Natural killer cell treated with Interleukin-12 subunit alpha and Interleukin-12 subunit beta and Interleukin-15 and Interleukin-18, amount 100 ng/mL, for 72 hours (primary cell): Measurements from ENCODE around the gene CGB7. TPM values are rescaled to one million over a fixed set of nuclear protein-coding genes. Genes with fewer than 3 reads are reported as not detected.
"Not testable (repeated sequence)": the region's sequence is repeated elsewhere in the genome, so short reads cannot be mapped to it uniquely, and the experiment has no call there.

Experiments
- ATAC-seq, 2 donors: fragments of 150-1000 bp; cut with Tn5 transposase in 1 of 2; sonication (Bioruptor Pico), chemical (Tn5 transposase) in 1 of 2; 2 replicates each; pipeline ENCODE4 v1.10.0; 2021
- DNase-seq: peaks from one replicate; pipeline ENCODE4 v3.0.0; 2022; ENCODE audit warnings: low spot score
- H3K27ac Mint-ChIP-seq, 2 donors: 1 replicate in 1 of 2; 2 replicates in 1 of 2; pipeline ENCODE4 v1.8.0; 2022; ENCODE audit warnings: mixed read lengths in 2 of 2, mild to moderate bottlenecking in 1 of 2, moderate library complexity in 1 of 2
- H3K27me3 Mint-ChIP-seq, 2 donors: 1 replicate in 1 of 2; 2 replicates in 1 of 2; pipeline ENCODE4 v1.8.0; 2022; ENCODE audit warnings: mixed read lengths in 2 of 2
- H3K36me3 Mint-ChIP-seq: one replicate; pipeline ENCODE4 v1.8.0; 2022; ENCODE audit warnings: mixed read lengths
- H3K4me1 Mint-ChIP-seq, 2 donors: 1 replicate in 1 of 2; 2 replicates in 1 of 2; pipeline ENCODE4 v1.8.0; 2022; ENCODE audit warnings: low read depth in 2 of 2, mixed read lengths in 2 of 2, mild to moderate bottlenecking in 1 of 2
- H3K4me3 Mint-ChIP-seq: one replicate; pipeline ENCODE4 v1.8.0; 2022; ENCODE audit warnings: mixed read lengths
- H3K9me3 Mint-ChIP-seq: 2 replicates; pipeline ENCODE4 v1.8.0; 2022; ENCODE audit warnings: mixed read lengths
- total RNA-seq, 2 donors: library from RNA; stranded (reverse); gene quantifications; one replicate each; pipeline ENCODE4 v1.2.3, GENCODE V29; 2022

Gene CGB7
- total RNA-seq, 2 donors from 2014 or later, result not detected

DNA sequence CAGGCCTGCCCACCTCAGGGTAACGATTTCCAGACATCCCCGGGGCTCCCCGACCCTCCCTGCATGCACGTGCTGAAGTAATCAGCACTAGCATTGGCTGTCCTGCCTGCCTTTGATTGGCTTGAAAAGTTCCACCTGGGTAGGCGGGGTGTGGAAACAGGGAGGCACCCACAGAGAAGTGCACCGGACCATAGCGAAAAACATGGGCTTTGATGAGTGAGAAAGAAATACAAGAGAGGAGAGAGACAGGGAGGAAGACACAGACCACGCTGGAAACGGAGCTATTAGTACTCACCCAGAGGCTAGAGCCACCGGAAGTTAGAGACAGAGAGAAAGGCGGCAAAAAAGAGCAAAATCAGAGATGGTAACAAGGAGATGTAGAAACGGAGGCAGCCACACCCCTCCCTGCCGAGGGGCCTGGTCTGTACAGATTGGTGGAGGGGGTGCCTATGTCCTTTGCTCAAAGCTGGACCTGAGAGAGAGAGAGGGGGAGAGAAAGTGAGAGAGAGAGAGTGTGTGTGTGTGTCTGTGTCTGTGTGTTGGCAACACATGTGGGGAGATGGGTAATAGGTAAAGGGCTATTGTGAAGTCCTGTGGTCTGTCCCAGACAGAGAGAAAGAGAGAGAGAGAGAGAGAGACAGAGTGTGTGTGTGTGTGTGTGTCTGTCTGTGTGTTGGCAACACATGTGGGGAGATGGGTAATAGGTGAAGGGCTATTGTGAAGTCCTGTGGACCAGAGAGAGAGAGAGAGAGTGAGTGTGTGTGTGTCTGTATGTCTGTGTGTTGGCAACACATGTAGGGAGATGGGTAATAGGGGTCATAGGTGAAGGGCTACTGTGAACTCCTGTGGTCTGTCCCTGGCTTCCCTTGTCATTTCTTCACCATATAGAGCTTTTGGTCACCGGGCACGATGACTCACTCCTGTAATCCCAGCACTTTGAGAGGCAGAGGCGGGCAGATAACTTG, 36.3 kb downstream of the CGB7 start:
- Mint-ChIP-seq H3K27ac (no peak overlapping the region), H3K36me3 (no peaks in the 10 kb centered on the region), H3K4me3 (peak overlapping the region; percentile 7), H3K27me3 (peaks cover 0 to 6% of the 10 kb centered on the region in 2 donors), H3K9me3 (no peaks in the 10 kb centered on the region), H3K4me1 (peaks cover 17 to 24% of the 10 kb centered on the region in 2 donors)
- ATAC-seq (peak; percentile 48 to 59), DNase-seq (no peak)

DNA sequence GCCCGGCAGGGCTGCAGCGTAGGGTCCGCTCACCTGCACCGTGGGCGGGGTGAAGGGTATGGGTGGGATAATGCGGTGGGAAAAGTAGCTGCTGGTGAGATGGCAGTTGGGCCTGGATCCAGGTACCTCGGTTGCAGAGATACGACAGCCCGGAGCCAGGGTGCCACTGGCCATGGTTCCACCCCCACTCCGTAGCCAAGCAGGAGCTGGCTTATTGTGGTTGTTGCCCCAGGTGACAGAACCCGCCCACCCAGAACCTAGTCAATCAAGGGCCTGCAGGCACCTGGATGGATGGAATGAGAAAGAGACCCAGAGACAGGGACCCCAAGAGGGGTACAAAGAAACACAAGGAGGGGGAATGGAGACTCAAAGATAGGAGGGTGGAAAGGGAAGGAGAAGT, 37.2 kb downstream of the CGB7 start:
- ATAC-seq, result no peak
- H3K4me1 Mint-ChIP-seq, result peaks cover 17 to 28% of the 10 kb centered on the region in 2 donors
- H3K4me3 Mint-ChIP-seq, result peak overlapping the region; percentile 89
- peaks cover 0 to 6% of the 10 kb centered on the region in 2 donors for H3K27me3 Mint-ChIP-seq
- H3K36me3 Mint-ChIP-seq, result no peaks in the 10 kb centered on the region
- no peak for DNase-seq
- no peaks in the 10 kb centered on the region for H3K9me3 Mint-ChIP-seq
- H3K27ac Mint-ChIP-seq, result no peak overlapping the region

DNA sequence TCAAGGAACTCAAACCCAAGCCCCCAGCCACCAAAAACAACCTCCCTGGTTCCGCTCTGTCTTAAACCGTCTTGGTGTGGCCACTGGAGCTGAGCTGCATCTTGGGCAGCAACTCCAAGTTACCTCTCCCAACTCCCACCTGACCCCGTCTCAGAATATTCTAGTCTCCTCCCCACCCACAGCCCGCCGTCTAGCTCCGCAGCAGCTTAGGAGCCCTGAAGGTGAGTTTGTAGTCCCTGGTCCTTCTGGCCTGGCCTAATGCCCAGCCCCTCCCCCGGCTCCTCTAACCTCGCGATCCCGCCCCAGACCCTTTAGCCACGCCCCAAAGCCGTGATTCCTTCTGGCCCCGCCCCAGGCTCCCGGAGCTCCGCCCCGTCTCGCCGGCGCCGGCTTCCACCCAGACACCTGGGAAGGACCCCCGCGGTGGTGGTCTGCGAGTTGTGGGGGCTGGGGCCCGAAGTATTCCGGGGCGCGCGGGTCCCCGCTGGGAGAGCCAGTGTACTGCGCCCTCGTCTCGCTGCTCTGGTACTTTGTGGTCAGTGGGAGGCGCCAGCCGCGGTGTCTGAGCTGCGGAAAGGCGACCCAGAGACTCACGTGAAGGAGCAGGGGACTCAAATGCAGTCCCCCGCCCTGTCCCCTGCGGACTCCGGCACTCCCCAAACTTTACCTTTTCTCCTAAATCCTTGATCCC, 38.2 kb downstream of the CGB7 start:
- no peaks in the 10 kb centered on the region for H3K9me3 Mint-ChIP-seq
- no peak for DNase-seq
- peaks cover 17 to 28% of the 10 kb centered on the region in 2 donors for H3K4me1 Mint-ChIP-seq
- peaks cover 0 to 6% of the 10 kb centered on the region in 2 donors for H3K27me3 Mint-ChIP-seq
- H3K36me3 Mint-ChIP-seq, result no peaks in the 10 kb centered on the region
- H3K27ac Mint-ChIP-seq, result peak overlapping the region; percentile 47 to 74
- peak overlapping the region; percentile 89 for H3K4me3 Mint-ChIP-seq
- peak; percentile 50 to 70 for ATAC-seq

DNA sequence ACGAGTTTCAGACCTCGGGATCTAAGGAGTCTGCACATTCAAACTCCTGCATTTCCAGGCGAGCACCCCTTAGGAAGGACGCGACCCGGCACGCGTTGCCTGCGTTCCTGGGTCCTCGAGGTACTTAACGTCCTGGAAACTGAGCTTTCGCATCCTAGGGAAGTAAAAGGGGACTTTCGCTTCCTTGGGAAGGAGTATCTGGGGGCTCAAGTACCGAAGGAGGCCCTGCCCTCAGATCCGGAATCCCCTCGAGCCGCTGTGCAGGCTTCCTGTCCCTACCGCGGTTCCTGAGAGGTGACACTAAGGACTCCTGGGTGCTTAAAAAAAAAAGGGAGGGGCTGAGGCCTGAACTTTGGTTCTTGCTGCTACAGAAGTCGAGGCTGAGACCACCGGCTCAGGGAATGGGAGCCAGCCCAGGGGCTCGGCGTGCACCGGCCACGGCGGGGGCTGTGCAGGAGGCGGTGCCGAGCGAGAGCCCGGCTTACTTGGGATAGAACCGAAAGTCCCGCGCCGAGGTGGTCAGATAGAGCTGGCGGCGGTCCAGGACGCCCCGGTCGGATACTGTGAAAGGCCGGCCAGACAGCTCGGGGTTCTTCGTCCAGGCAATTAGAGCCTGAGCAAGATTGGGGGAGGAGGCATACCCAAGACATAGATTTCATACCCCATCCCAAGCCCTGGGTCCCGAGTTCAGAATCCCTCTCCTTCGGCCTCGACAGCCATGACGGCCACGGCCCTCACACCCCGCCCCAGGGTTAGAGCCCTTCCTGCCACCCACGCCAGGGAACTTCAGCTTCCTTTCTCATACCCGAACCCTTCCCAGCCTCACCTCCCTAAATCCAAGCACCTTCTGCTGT, 38.9 kb downstream of the CGB7 start:
- peak in 1 of 2 donors; percentile 25 for ATAC-seq
- not testable (repeated sequence) for H3K27me3 Mint-ChIP-seq, H3K9me3 Mint-ChIP-seq, H3K36me3 Mint-ChIP-seq, DNase-seq
- Mint-ChIP-seq H3K4me1 (peaks cover 17 to 28% of the 10 kb centered on the region in 2 donors), H3K27ac (peak overlapping the region; percentile 47 to 74), H3K4me3 (peak overlapping the region; percentile 89)

DNA sequence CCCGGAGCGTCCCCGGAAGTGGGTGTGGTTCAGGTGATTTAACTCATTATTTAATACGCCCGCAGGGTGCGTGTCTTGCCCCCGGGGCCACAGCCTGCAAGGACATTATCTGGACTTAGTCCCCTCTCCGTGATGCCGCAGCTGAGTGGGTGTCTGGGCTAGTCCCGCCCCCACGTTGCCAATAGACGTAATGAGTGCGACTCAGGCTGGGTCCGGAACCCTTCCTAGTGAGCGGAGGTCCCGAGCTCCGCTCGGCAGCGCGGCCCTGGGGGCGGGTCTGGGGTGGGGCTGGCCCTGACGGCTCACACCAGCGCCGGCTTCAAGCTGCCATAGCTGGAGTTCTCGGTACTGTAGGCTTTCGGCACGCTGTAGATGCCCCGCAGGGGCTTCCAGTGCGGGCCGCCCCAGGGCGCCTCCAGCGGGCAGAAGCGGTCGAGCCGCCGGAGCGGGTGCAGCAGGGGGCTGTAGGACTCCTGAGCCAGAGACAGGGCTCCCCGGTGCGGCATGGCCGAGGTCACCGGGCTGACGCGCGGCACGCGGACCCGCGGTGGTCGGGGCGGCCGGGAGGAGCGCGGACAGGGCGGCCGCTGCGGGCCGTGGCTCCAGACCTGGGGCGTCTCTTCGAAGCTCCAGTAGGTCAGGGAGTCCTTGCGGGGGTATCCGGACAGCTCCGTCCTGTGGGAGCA, 39.7 kb downstream of the CGB7 start:
- Mint-ChIP-seq H3K4me3 (peak overlapping the region; percentile 89), H3K9me3 (no peaks in the 10 kb centered on the region), H3K27me3 (peaks cover 0 to 6% of the 10 kb centered on the region in 2 donors), H3K4me1 (peaks cover 17 to 28% of the 10 kb centered on the region in 2 donors), H3K36me3 (no peaks in the 10 kb centered on the region), H3K27ac (no peak overlapping the region)
- DNase-seq (peak; percentile 74), ATAC-seq (peak; percentile 78 to 81)

DNA sequence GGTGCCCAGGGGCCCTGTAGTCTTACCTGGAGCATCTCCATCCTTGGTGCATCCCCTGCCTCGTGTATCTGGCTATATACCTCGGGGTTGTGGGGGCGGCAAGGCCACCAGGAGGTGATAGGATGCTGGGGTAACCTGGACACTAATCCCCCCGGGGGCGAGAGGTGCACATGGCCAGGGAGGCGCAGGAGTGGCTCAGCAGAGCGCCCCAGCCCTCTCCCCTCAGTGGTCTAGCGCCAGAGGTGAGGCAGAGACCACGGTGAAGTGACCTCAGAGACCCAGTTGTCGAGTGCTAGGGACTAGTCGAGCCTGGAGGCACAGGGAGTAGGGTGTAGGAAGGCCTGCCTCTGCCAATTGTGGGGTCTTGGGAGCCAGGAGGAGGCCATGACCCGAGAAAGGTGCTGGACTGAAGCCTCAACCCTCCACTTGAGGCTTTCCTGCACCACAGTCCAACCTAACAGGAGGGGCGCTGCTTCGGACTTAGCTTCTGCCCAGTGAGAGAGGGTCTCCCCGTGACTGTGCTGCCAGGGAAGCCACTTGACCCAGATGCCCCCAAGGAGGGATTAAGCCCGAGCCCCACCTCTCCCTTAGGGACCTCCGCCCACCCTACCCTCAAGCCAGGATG, 40.4 kb downstream of the CGB7 start, which contains the start of gene LHB:
Gene LHB (minus strand): TSS at position 51 of the 625 bp plus-strand sequence. CDS start 10 bp downstream, at position 41.
- H3K9me3 Mint-ChIP-seq, result no peaks in the 10 kb centered on the region
- peaks cover 0 to 6% of the 10 kb centered on the region in 2 donors for H3K27me3 Mint-ChIP-seq
- ATAC-seq, result no peak
- no peak within 1 kb of the TSS for H3K27ac Mint-ChIP-seq
- no peak for DNase-seq
- H3K36me3 Mint-ChIP-seq, result no peaks in the 10 kb centered on the region
- peak within 1 kb of the TSS; percentile 89 for H3K4me3 Mint-ChIP-seq
- H3K4me1 Mint-ChIP-seq, result peaks cover 17 to 28% of the 10 kb centered on the region in 2 donors

DNA sequence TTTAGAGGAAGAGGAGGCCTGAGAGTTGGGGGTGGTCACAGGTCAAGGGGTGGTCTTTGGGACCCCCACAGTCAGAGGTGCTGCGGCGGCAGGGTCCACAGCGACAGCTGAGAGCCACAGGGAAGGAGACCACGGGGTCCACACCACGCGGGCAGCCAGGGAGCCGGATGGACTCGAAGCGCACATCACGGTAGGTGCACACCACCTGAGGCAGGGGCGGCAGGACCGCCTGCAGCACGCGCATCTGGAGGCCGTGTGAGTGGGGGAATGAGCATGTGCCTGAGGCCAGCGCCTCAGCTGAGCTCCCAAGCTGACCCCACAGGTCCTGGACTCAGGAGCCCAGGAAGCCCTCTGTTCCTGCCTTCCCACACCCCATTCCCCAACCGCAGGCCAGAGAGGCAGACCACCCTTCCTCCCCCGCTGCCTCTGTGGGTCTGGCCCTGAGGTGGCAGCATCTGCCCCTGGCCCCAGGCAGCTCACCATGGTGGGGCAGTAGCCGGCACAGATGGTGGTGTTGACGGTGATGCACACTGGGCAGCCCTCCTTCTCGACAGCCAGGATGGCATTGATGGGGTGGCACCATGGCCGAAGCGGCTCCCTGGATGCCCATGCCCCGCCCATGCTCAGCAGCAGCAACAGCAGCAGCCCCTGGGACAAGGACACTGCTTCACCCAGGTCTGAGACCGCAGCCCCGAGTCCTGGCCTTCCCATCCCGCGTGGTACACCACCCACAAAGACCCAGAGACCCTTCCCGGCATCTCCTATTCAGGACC, 41.3 kb downstream of the CGB7 start:
- peaks cover 0 to 3% of the 10 kb centered on the region in 2 donors for H3K27me3 Mint-ChIP-seq
- no peak overlapping the region for H3K27ac Mint-ChIP-seq
- no peak for ATAC-seq
- H3K4me1 Mint-ChIP-seq, result peaks cover 13 to 24% of the 10 kb centered on the region in 2 donors
- DNase-seq, result no peak
- no peaks in the 10 kb centered on the region for H3K36me3 Mint-ChIP-seq
- no peak overlapping the region for H3K4me3 Mint-ChIP-seq
- H3K9me3 Mint-ChIP-seq, result no peaks in the 10 kb centered on the region

DNA sequence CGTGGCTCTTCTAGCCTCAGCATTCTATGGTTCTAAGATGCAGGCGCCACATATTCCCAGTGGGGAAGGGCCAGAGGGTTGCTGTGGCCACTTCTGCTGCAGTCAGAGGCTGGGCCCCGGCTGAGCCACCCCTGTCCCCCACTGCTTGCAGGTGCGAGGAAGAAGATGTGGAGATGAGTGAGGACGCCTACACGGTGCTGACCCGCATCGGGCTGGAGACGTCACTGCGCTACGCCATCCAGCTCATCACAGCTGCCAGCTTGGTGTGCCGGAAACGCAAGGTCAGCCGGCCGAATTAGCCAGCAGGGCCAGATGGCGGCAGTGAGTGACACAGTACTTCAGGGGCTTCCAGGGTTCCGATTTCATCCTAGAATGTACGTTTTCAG, 42.7 kb downstream of the CGB7 start:
- ATAC-seq, result no peak
- Mint-ChIP-seq H3K9me3 (no peaks in the 10 kb centered on the region), H3K4me3 (no peak overlapping the region)

DNA sequence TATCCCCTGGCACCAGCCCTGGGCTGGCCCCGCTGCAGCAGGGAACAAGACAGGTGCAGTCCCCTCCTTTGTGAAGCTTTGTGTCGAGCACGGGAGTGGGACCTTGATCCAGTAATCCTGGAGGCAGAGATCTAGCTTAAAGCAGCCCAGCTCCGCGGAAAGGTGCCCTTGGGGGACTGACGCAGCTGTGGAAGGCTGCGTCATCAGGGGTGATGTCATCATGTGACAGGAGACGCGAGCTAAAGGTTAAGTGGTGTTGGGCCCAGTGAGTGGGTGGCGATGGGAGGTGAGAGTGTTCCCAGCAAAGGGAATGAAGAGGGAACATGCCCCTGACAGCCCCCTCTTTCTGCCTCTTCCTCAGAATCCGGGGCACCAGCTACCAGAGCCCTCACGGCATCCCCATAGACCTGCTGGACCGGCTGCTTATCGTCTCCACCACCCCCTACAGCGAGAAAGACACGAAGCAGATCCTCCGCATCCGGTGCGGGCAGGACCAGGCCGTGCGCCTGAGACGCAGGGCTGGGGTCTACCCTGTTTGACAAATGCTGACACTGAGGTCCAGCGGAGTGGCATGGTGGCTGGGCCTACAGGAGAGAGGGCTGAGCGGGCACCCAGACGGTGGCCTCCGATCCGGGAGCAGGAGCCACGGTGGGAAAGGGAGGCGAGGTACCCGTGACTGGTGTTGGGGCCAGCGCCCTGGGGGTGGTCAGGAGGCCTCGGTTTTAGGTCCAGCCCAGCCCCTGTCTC, 43.3 kb downstream of the CGB7 start:
- ATAC-seq (no peak), DNase-seq (no peak)
- H3K9me3 Mint-ChIP-seq, result no peaks in the 10 kb centered on the region
- H3K27ac Mint-ChIP-seq, result no peak overlapping the region
- H3K27me3 Mint-ChIP-seq, result peaks cover 0 to 2% of the 10 kb centered on the region in 2 donors
- H3K4me1 Mint-ChIP-seq, result peaks cover 6 to 19% of the 10 kb centered on the region in 2 donors
- H3K4me3 Mint-ChIP-seq, result no peak overlapping the region
- H3K36me3 Mint-ChIP-seq, result no peaks in the 10 kb centered on the region

More for the DNA sequence above, 42.7 kb downstream of the CGB7 start:
- H3K4me1 Mint-ChIP-seq, result peaks cover 8 to 23% of the 10 kb centered on the region in 2 donors
- no peak for DNase-seq
- no peak overlapping the region for H3K27ac Mint-ChIP-seq
- peaks cover 0 to 2% of the 10 kb centered on the region in 2 donors for H3K27me3 Mint-ChIP-seq
- H3K36me3 Mint-ChIP-seq, result no peaks in the 10 kb centered on the region

DNA sequence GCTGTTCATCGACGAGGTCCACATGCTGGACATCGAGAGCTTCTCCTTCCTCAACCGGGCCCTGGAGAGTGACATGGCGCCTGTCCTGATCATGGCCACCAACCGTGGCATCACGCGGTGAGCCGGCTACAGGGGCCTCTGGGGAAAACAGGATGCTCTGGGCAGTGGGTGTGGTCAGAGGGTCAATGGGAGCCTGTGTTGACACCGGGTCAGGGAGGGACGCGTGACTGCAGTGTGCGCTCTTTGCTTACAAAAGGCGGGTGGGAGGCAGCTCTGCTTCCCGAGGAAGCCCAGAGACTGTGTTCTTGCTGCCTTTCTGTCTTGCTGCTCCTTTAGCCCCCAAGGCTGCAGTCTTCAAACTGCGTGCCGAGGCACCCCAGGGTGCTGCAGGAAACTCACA, 46.4 kb downstream of the CGB7 start:
- Mint-ChIP-seq H3K9me3 (no peaks in the 10 kb centered on the region), H3K4me3 (no peak overlapping the region), H3K27me3 (no peaks in the 10 kb centered on the region), H3K27ac (no peak overlapping the region), H3K4me1 (peaks cover 0 to 7% of the 10 kb centered on the region in 2 donors), H3K36me3 (no peaks in the 10 kb centered on the region)
- DNase-seq (no peak), ATAC-seq (no peak)

DNA sequence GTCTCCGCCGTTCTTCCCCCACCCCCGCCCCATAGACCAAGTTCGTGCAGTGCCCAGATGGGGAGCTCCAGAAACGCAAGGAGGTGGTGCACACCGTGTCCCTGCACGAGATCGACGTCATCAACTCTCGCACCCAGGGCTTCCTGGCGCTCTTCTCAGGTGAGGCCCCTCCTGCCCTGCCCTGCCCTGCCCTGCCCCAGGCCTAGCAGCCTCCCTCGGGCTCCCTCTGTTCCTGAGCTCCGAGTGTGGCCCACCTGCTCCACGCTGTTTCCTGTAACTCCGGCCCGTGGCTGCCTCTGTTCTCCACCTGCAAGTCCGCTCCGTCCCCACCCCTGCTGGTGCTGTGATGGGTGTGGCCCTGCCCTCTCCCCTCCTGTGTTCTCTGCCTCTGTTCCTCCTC, 47.1 kb downstream of the CGB7 start:
- no peaks in the 10 kb centered on the region for H3K9me3 Mint-ChIP-seq
- no peak overlapping the region for H3K4me3 Mint-ChIP-seq
- no peaks in the 10 kb centered on the region for H3K36me3 Mint-ChIP-seq
- no peak overlapping the region for H3K27ac Mint-ChIP-seq
- ATAC-seq, result no peak
- H3K4me1 Mint-ChIP-seq, result peaks cover 0 to 4% of the 10 kb centered on the region in 2 donors
- DNase-seq, result no peak
- no peaks in the 10 kb centered on the region for H3K27me3 Mint-ChIP-seq
